HK-2 (cell line): ENCODE results near the gene SLC51A.
"Not testable (repeated sequence)": the region's sequence is repeated elsewhere in the genome, so short reads cannot be mapped to it uniquely, and the experiment has no call there.

ENCODE experiments used
- DNase-seq: peaks from one replicate; pipeline ENCODE4 v3.0.0-alpha.2; 2018; ENCODE audit not compliant: unreplicated experiment

The SLC51A gene

DNA sequence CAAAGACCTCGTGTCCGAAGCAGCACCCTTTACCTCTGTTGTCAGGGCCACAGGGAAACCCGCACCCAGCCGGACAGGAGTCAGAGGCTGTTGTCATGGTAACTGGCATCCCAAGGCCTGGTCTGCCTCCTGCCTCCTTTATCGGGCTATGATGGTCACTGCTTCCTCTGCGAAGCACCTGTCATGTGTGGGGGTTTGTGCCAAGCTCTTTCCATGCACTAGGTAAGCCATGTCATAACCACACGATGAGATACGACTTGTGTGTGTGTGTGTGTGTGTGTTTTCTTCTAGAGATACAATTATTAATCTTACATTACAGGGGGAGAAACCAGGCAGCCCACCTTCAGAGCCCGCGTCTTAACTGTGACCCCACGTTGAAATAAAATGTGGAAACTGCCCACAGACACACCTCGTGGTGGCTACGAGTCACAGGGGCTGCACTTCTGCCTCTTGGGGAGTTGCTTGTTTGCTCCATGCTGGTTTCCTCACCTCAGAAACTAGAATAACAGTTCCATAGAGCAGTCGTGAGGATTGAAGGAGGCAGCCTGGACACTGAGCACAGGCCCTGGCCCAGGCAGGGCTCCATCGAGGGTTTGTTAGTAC is 23.1 kb upstream of the SLC51A start:
- DNase-seq, result no peak

DNA sequence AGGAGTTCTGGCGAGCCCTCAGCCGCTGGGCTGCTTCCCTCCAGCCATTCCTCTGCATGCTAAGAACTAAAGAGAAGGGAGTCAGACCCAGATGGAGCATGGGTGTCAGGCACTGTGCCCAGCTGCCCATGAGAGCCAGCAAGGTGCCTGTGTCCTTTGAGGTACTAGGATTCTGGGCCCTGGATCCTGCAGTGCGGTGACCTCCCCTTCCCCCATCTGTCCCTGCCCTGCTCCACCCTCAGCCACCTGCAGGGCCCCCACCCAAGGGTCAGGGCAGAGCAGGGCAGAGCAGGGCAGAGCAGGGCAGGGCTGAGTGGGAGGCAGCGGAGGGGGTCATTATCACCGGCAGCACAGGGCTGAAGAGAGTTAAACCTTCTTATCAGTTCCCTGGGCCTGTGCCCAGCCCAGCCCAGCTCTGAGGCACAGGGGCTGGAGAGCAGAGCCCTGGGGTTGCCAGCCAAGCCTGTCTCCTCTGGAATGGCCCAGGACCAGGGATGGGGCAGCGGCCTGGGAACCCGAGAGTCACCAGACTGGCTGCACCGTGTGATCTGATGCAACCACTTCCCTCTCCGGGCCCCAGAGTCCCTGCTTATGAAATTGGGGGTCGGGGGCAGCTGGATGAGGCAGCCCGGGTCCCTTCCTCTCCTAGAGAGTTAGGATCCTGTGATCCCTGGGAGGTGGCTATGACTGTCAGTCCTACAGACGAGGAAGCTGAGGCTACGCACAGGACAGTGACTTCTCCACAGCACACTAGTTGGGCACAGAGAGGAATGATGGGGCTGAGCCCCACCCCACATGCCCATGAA is 22.4 kb upstream of the SLC51A start:
- DNase-seq, result no peak

DNA sequence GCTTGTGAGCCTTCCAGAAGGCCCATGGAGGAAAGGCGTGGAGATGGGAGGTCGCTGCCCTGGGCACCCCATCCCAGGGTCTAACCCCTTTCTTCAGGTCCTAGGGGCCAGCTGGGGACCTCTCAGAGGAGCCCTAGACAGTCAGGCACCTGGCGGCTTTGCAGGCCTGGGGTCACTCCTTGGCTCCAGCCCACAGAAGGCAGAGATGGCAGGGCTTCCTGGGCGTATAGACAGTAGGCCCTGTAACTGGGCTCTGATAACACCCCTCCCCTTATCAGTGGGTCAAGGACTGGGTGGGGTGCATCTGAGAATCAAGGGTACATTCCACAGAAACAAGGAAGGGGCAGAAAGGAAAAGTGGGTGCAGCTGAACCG is 21.8 kb upstream of the SLC51A start:
- no peak for DNase-seq

DNA sequence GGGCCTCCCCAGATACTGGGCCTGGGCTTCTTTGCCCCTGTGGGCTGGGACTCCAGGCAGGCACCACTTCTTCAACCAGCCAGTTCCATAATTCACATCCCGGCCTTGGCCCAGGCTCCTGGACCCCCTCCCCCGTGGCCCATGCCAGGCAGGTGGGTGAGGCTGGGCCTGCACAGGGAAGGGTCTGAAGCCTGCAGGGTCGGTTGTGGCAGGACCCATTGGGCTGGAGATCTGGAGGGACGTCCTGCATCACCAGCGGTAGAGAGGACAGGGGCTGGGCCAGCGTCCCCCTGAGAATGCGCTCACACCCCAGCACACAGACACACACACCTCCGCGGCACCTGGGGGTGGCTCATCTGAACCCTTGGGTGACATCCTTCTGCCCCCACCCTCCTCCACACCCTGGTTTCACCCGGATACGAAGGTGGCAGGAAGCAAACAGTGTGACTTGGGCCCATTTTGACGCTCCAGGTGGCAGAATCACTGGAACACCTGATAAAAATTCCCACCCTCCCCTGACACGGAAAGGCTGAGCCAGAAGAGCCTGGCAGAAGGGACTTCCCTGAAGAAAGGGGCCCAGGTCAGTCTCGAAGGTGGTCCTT is 20.6 kb upstream of the SLC51A start:
- no peak for DNase-seq

DNA sequence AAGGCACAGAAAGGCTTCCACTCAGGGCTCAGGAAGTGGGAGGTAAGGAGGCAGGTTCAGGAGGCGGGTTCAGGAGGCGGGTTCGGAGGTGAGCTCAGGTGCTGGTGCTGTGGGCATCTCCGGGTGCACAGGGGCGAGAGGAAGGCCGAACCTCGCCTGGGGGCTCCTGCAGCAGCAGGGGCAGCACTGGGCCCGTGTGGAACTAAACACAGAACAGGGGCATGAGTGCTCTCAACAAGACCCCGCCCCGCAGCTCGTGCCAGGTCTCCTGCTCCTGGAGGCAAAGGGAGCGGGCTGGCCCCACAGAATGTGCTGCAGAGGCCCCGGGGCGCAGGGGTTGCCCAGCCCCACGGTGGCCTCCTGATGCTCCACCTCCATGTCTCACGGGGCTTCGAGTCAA is 18.8 kb upstream of the SLC51A start:
- DNase-seq, result no peak

DNA sequence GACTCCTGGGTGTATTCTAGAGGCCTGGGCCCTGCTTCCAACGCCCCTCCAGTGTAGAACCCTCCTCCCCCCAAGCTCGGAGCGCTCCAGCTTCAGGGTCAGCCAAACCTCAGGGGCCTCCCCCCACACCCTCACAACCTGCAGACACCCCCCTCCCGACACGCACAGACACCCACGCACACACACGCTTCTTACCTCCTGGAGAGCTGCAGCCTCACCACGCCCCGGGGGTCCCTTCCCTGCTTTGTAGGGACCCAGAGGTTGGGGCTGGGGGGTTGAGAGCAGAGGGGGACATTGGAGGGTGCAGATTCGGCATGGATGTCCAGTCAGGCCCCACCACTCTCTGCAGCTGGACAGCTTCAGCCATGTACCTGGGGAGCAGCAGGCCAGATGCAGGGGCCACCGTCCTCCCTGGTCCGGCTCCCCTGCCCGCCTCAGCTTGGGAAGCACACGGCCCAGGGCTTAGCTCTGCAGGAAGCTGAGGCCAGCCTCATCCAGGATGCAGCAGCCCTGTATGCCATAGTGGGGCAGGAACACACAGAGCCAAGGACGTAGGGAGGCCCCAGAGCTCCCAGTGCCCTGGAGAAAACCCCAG is 18.2 kb upstream of the SLC51A start:
- DNase-seq, result no peak

DNA sequence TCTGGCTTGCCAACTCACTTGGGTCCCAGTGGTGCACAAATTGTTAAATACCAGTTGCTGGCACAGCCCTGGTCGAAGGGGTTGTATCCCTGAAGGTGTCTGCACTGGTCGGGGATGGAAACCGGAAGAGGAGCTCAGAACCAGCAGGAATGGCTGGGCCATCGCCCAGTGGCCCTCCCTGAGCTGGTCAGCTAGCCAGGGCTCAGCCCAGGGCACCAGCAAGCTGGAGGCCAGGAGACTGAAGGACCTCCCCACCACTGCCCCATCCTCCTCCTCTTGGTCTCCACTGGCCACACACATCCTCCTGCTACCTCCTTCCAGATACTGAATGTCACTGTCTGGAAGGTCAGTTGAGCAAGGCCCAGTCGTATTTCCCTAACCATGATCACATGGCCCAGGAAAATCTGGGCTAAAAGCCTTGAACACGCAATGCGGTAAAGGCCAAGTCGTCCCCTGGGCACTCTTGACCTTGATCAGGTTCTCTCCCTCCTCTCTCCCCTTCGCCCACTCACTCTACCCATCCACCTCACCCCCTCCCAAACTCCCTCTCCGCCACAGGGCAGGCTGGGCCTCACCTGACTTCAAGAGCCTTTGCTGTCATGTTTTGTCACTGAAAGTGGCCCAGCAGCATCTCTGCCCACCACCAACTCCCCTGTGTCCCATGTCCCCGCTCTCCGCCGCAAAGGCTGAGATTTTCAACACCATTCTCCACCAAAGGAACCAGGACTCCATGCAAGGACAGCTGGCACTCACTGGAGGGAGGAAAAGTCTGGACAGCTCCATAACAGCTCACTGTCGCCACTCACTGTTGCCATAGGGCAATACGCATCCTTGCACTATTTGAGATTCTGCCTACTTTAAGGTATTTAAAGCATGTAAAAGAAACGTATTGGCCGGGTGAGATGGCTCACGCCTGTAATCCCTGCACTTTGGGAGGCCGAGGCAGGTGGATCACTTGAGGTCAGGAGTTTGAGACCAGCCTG is 17.3 kb upstream of the SLC51A start:
- DNase-seq, result no peak

DNA sequence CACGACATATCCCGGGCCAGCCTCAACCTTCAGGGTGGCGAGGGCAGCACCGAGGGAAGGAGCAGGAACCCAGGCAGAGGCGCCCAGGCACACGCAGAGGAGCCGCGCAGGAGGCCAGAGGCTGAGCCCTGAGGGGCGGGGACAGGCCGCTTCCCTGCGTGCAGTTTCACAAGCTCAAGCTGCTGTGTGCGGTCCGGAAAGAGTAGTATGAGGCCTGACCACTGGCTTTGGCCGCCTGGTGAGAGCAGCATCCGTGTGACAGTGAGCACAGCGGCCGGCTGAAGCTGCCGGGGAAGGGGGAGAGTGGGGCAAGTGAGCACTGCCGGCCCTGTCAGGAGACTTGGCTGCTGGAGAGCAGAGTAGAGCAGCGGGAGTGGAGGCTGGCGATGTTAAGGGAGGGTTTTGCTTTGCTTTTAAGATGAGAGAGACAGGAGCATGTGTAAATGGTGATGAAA is 13.8 kb upstream of the SLC51A start:
- DNase-seq, result no peak

- no peak for DNase-seq
Observed at GRCh38 chr3:196203846-196204245, 12.5 kb upstream of the SLC51A start.

DNA sequence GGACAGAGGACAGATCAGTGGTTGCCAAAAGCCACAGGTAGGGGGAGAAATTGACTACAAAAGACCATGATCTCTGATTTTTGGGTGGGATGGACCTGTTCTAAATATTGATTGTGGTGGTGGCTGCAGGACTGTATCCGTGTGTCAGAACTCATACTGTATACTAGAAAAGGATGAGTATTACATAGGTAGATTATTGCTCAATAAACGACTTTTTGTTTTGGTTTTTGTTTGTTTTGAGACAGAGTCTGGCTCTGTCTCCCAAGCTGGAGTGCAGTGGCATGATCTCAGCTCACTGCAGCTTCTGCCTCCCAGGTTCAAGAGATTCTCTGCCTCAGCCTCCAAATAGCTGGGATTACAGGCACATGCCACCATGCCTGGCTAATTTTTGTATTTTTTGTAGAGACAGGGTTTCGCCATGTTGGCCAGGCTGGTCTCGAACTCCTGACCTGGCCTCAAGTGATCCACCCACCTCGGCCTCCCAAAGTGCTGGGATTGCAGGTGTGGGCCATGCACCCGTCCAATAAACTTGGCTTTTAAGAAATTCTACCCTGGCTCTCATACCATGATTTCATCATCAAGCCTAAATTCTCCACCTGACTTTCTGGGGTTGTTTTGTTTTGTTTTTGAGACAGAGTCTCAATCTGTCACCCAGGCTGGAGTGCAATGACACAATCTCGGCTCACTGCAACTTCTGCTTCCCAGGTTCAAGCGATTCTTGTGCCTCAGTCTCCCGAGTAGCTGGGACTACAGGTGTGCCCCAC is 10.7 kb upstream of the SLC51A start:
- not testable (repeated sequence) for DNase-seq

GRCh38 chr3:196207159-196207832 is 9.0 kb upstream of the SLC51A start:
- no peak for DNase-seq

GRCh38 chr3:196207833-196208607 is 8.3 kb upstream of the SLC51A start:
- no peak for DNase-seq

GRCh38 chr3:196208942-196209695 is 7.2 kb upstream of the SLC51A start:
- DNase-seq, result no peak

- not testable (repeated sequence) for DNase-seq
Observed at GRCh38 chr3:196209944-196210672, 6.2 kb upstream of the SLC51A start.

GRCh38 chr3:196210673-196211556 is 5.4 kb upstream of the SLC51A start, which contains the start of gene ZDHHC19:
Gene ZDHHC19 (minus strand): TSS chr3:196211400. CDS start chr3:196211315, 85 bp downstream.
- DNase-seq, result no peak

DNA sequence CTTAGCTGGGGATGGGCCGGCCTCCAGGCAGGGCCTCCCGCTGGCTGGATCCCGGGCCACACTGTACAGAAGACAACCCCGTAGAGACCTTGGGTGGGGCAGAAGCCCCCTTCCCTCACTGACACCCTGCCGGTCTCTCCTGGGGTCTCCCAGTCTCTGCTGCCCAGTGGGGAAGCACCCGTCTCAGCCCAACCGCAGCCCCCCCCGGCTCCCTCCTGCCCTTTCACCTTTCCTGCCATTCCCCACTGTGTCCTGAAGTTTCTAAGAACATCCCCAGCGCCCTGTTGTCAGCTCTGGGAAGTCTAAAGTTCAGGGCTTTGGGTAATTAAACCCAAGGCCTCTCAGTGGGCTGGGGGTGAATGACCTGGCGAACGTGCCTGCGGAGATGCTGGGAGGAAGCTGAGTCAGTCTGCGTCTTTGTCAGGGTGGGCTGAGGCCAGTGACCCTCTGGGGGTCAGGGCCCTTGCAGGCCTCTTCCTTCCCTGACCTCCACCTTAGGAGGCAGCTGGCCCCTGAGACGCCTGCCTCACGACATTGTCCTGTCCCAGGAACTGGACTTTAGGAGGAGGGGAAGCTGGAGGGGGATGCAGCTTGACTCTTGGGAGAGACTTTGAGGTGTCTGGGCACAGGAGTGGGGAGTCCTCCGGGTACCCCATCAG is 1.4 kb upstream of the SLC51A start:
- no peak for DNase-seq
